Activated CD4-positive, alpha-beta T cell treated with anti-CD3 and anti-CD28 coated beads, Interleukin-2, amount 10 ng/mL, durations not matched to agents 7 days and 5 days (primary cell): ENCODE results near the gene SCARF1. TPM values are rescaled to one million over a fixed set of nuclear protein-coding genes. Genes with fewer than 3 reads are reported as not detected.

ENCODE experiments used
- CTCF ChIA-PET: fragments of 350-600 bp; sonication (Branson Sonifier 250); formaldehyde crosslinking; loops from one replicate; lab custom pipeline; 2021; ENCODE audit warnings: antibody characterized with exemption; lab: Charles Lee
- POLR2A ChIA-PET: fragments of 350-600 bp; sonication (Branson Sonifier 250); formaldehyde crosslinking; loops from one replicate; lab custom pipeline; 2021; ENCODE audit warnings: antibody characterized with exemption; lab: Charles Lee
- DNase-seq: peaks from one replicate; pipeline ENCODE4 v3.0.0-alpha.2; 2020
- H3K27ac Mint-ChIP-seq: one replicate; pipeline ENCODE4 v1.8.0; 2021; ENCODE audit warnings: mild to moderate bottlenecking, moderate library complexity, mixed read lengths
- H3K27me3 Mint-ChIP-seq: one replicate; pipeline ENCODE4 v1.8.0; 2021; ENCODE audit warnings: mixed read lengths
- H3K36me3 Mint-ChIP-seq: one replicate; pipeline ENCODE4 v1.8.0; 2021; ENCODE audit warnings: low read depth, mixed read lengths
- H3K4me1 Mint-ChIP-seq: one replicate; pipeline ENCODE4 v1.8.0; 2021; ENCODE audit warnings: mixed read lengths
- H3K4me3 Mint-ChIP-seq: one replicate; pipeline ENCODE4 v1.8.0; 2021; ENCODE audit warnings: mild to moderate bottlenecking, moderate library complexity, mixed read lengths
- H3K9me3 Mint-ChIP-seq: one replicate; pipeline ENCODE4 v1.8.0; 2021; ENCODE audit warnings: mixed read lengths
- total RNA-seq, 2 experiments: library from RNA; stranded (reverse); gene quantifications; one replicate each; pipeline ENCODE4 v1.2.3, GENCODE V29; 2021

Gene SCARF1
- total RNA-seq, 2 experiments from 2014 or later: 0.87 to 1.0 TPM

DNA sequence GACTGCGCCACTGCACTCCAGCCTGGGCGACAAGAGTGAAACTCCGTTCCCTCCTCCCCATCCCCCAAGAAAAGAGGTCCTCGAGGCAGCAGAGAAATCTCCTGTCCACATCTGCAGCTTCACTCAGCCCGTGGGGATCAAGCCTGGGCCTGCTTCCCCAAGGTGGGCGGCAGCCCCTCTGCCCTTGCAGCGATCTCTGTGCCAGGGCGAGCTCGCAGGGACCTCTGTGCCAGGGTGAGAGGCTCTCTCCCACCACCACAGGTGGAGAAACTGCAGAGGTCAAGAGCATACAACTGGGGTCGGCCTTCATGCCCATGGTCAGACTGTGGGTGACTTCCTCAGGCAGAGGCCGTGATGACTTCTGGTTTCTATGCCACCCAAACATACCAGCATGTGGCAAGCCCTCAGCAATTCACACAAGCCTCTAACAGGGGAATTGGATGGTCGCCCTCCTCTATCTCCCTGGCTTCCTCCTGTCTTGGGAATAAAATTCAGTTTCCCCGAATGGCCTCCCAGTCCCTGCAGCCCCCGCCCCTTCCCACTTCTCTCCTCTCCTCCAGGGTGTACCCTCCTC, 22.4 kb downstream of the SCARF1 start:
- Mint-ChIP-seq H3K9me3 (no peaks in the 10 kb centered on the region), H3K27me3 (peaks cover 25% of the 10 kb centered on the region), H3K4me1 (peaks cover 13% of the 10 kb centered on the region), H3K27ac (no peak overlapping the region), H3K36me3 (no peaks in the 10 kb centered on the region), H3K4me3 (no peak overlapping the region)
- POLR2A ChIA-PET: no interaction called here
- CTCF ChIA-PET: interaction anchor here (1.0 kb wide), 1 partner anchor 16 kb away, joined by 3 read pairs; no protein-coding TSS in a partner anchor
- DNase-seq: no peak

DNA sequence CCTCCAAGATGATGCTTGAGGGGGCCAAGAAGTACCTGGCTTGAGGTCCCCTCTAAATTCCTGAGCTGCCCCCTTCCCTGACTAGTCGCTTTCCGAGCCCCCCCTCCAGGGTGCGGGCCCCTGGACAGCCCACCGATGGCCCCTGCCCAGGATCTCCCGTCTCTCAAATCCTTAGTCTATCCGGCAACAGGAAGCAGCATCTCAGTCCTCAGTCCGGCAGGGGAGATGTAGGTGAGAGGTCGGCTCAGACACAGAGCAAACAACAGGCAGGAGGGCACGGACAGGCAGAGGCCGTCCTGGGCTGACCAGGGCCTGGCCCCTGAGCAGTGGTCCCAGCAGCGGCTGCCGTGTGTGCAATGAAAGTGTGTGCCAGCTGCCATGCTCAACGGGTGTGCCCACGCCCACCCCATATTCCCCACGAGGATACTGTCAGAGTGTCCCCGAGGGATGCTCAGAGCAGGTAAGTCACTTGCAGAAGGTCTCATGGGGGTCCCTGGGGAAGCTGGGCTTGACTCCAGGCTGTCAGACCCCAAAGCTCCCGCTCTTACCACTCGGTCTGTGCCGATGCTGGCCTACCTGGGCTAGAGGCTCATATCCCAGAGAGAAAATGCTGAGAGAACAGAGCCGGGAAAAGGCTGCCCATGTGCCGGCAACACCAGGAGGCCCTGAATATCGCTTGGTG, 24.1 kb downstream of the SCARF1 start:
- Mint-ChIP-seq H3K27me3 (peaks cover 14% of the 10 kb centered on the region), H3K27ac (no peak overlapping the region), H3K4me3 (no peak overlapping the region), H3K9me3 (no peaks in the 10 kb centered on the region), H3K36me3 (no peaks in the 10 kb centered on the region), H3K4me1 (peaks cover 4% of the 10 kb centered on the region)
- no peak for DNase-seq
- CTCF ChIA-PET: no interaction called here
- POLR2A ChIA-PET: no interaction called here

DNA sequence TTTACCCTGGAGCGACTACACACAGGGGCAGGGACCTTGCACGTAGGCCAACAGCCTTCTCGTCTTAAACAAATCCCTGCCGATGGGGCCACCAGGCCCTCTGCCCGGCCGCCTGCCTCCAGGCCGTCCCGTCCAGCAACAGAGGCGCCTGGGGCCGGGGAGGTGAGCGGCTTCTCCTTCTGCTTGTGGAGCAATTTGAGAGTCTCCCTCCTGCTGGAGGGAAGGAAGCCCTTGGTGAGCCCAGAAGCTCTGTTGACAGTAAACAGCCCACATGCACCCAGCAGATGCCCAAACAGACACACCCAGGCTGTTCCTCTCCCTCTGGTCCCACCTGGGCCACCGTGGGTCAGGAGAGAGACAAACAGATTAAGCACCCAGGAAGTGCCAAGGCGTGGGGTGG, 25.0 kb downstream of the SCARF1 start:
- H3K4me1 Mint-ChIP-seq: peaks cover 3% of the 10 kb centered on the region
- peaks cover 5% of the 10 kb centered on the region for H3K27me3 Mint-ChIP-seq
- H3K27ac Mint-ChIP-seq: peak overlapping the region; percentile 60
- no peak for DNase-seq
- ChIA-PET POLR2A (no interaction called here), CTCF (no interaction called here)
- H3K36me3 Mint-ChIP-seq: no peaks in the 10 kb centered on the region
- H3K9me3 Mint-ChIP-seq: no peaks in the 10 kb centered on the region
- H3K4me3 Mint-ChIP-seq: no peak overlapping the region

DNA sequence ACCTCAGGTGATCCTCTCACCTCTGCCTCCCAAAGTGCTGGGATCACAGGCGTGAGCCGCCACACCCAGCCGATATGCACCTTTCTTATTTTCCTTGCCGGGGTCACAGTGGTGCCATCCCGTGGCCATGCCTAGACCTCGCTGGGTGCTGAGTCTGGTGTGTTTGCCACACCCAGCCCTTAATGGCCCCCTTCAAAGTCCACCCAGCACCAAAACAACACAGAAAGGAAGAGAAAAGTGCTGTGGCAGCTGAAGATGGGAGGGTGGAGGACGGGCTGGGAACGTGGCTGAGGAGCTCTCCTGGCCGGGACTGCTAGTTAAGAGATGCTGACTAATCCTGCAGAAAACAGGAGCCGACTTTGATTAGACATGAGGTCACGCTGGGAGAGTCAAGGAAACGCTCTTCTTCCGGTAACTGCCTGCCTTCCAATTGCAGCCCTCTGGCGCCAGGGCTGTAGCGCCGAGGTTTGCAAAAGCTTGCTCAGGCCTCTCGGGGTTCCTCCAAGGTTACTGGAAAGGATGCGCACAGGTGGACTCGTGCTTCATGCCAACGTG, 27.8 kb downstream of the SCARF1 start:
- CTCF ChIA-PET: interaction anchor here (2.8 kb wide), 1 partner anchor 10 kb away, joined by 9 read pairs; no protein-coding TSS in a partner anchor
- no peak for DNase-seq
- H3K36me3 Mint-ChIP-seq: no peaks in the 10 kb centered on the region
- H3K27ac Mint-ChIP-seq: no peak overlapping the region
- H3K4me1 Mint-ChIP-seq: peaks cover 3% of the 10 kb centered on the region
- POLR2A ChIA-PET: no interaction called here
- H3K27me3 Mint-ChIP-seq: no peaks in the 10 kb centered on the region
- H3K9me3 Mint-ChIP-seq: no peaks in the 10 kb centered on the region
- H3K4me3 Mint-ChIP-seq: no peak overlapping the region

DNA sequence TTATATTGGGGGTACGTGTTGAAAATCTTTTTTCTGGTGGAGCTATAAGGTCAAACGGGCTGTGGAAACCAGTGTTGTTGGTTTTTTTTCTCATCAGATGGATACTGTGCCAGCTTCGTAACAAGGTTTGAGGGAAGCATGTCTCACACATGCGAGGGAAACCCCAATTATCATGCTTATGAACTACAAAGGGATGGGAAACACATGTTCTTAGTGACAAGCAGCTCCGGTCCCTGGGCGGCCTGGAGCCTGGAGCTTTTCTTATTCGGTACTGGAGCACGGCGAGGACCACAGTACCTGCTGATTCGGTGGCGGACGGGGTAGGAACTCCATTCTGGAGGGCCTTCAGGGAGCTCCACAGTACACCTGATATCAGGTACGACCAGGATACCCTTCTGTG, 29.4 kb downstream of the SCARF1 start:
- Mint-ChIP-seq H3K27ac (no peak overlapping the region), H3K27me3 (no peaks in the 10 kb centered on the region), H3K9me3 (no peaks in the 10 kb centered on the region), H3K4me1 (peaks cover 3% of the 10 kb centered on the region), H3K36me3 (no peaks in the 10 kb centered on the region), H3K4me3 (no peak overlapping the region)
- ChIA-PET POLR2A (no interaction called here), CTCF (interaction anchor here (0.7 to 2.8 kb wide), 2 partner anchors 9 to 42 kb away, joined by 3 to 9 read pairs; no protein-coding TSS in a partner anchor)
- DNase-seq: no peak

DNA sequence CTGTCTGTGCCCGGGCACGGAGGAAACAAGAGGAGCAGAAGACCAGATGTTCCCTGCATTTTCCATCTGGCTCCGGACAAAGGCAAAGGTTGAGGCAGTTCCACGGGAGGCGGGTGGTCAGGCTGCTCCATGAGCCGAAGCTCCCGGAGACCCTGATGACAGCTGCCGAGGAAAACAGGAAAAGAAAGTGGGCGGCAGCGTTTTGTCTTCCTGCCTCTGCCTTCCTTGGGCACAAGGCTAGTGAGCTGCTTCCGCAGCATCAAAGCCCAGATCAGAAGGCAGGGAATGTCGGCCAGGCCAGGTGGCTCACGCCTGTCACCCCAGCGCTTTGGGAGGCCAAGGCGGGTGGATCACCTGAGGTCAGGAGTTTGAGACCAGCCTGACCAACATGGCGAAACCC, 33.1 kb downstream of the SCARF1 start:
- no peaks in the 10 kb centered on the region for H3K36me3 Mint-ChIP-seq
- H3K27ac Mint-ChIP-seq: no peak overlapping the region
- ChIA-PET CTCF (interaction anchor here (1.1 kb wide), 1 partner anchor 22 kb away, joined by 3 read pairs; no protein-coding TSS in a partner anchor), POLR2A (no interaction called here)
- H3K9me3 Mint-ChIP-seq: no peaks in the 10 kb centered on the region
- H3K4me1 Mint-ChIP-seq: no peaks in the 10 kb centered on the region
- no peak overlapping the region for H3K4me3 Mint-ChIP-seq
- no peaks in the 10 kb centered on the region for H3K27me3 Mint-ChIP-seq
- no peak for DNase-seq

DNA sequence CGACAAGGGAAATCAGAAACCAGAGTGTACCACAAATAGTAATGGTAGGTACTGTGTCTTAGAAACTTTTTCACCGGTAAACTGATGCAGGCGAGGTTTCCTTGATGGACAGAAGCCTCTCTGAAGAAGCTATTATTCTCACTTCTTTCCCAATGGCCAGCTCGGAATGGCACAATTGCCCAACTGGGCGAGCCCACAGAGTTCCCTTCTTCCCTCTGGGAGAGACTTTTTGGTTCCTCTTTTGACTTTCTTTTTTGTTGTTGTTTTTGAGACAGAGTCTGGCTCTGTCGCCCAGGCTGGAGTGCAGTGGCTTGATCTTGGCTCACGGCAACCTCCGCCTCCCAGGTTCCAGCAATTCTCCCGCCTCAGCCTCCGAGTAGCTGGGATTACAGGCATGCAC, 33.8 kb downstream of the SCARF1 start:
- ChIA-PET POLR2A (no interaction called here), CTCF (no interaction called here)
- no peak for DNase-seq
- Mint-ChIP-seq H3K4me1 (no peaks in the 10 kb centered on the region), H3K27ac (no peak overlapping the region), H3K36me3 (no peaks in the 10 kb centered on the region), H3K4me3 (no peak overlapping the region), H3K27me3 (no peaks in the 10 kb centered on the region), H3K9me3 (no peaks in the 10 kb centered on the region)

DNA sequence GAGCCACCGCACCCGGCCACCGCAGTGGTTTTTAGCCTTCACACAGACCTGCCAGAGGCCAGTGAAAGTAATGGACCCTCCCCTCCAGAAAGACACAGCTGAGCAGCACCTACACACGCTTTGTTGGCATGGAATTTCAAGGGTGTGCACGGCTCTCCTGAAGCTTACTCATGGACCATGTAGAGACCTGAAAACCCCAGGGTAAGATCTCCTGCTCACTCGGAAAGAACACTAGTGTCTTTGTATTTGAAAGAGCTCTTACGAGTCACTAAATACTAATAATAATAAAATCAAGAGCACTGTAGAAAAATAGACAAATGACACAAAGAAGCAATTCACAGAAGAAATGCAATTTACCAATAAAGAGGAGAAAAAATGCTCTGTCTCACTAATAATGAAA, 36.9 kb downstream of the SCARF1 start:
- no peak overlapping the region for H3K27ac Mint-ChIP-seq
- no peak overlapping the region for H3K4me3 Mint-ChIP-seq
- H3K4me1 Mint-ChIP-seq: no peaks in the 10 kb centered on the region
- CTCF ChIA-PET: interaction anchor here (1.1 to 2.3 kb wide), 4 partner anchors 20 to 273 kb away, joined by 3 to 6 read pairs (median 4); partner anchors contain the start of gene RILP
- H3K27me3 Mint-ChIP-seq: no peaks in the 10 kb centered on the region
- POLR2A ChIA-PET: no interaction called here
- H3K36me3 Mint-ChIP-seq: no peaks in the 10 kb centered on the region
- DNase-seq: no peak
- no peaks in the 10 kb centered on the region for H3K9me3 Mint-ChIP-seq

DNA sequence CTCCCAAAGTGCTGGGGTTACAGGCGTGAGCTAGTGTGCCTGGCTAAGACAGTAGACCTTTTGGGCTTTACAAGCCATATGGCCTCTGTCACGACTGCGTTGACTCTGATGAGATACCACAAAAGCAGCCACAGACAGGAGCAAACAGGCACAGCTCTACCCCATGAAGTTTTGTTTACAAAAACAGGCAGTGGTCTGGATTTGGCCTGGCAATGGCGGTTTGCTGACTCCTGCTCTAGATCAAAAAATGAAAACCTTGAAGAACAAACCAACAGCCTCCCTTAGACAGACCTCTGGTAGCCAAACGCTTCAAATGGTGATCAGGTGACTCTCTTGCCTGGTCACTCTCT, 37.6 kb downstream of the SCARF1 start:
- H3K4me3 Mint-ChIP-seq: no peak overlapping the region
- no peaks in the 10 kb centered on the region for H3K9me3 Mint-ChIP-seq
- H3K27me3 Mint-ChIP-seq: no peaks in the 10 kb centered on the region
- ChIA-PET POLR2A (no interaction called here), CTCF (interaction anchor here (1.0 to 2.3 kb wide), 7 partner anchors 9 to 274 kb away, joined by 3 to 9 read pairs (median 3); partner anchors contain the start of gene RILP)
- no peaks in the 10 kb centered on the region for H3K4me1 Mint-ChIP-seq
- no peak overlapping the region for H3K27ac Mint-ChIP-seq
- DNase-seq: no peak
- no peaks in the 10 kb centered on the region for H3K36me3 Mint-ChIP-seq

DNA sequence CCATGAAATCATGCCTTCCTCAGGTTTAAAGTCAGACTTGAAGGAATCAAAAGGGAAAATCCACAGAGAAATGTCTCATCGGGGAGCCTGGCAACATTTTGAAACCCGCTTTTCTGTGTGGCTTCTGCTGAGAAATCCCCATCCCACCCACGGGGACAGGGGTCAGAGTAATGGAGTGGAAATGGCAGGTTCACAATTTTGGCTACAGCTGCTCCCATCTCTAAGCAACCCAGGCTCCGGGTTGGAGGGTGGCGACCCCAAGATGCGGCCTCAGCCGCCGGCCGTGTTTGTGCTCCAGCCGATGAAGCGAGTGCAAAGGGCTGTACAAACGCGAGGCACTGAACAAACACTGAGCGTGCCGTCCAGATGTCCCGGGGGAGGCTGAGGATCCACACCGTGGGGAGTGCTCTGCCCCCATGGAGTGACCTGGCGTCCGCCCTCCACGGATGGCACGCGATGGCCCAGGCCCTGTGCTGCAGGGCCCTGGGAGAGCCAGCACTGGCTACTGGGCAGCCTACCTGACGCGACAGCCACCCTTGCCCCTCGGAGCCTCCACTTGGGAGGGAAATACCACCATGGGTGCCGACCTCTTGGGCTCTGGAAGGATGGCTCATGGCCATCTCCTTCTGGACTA, 39.1 kb downstream of the SCARF1 start:
- POLR2A ChIA-PET: no interaction called here
- no peak for DNase-seq
- H3K27me3 Mint-ChIP-seq: no peaks in the 10 kb centered on the region
- no peak overlapping the region for H3K27ac Mint-ChIP-seq
- no peaks in the 10 kb centered on the region for H3K4me1 Mint-ChIP-seq
- CTCF ChIA-PET: interaction anchor here (0.7 to 1.9 kb wide), 3 partner anchors 10 to 23 kb away, joined by 3 to 9 read pairs (median 3); partner anchors contain the start of gene SLC43A2
- no peak overlapping the region for H3K4me3 Mint-ChIP-seq
- no peaks in the 10 kb centered on the region for H3K36me3 Mint-ChIP-seq
- peaks cover 4% of the 10 kb centered on the region for H3K9me3 Mint-ChIP-seq

DNA sequence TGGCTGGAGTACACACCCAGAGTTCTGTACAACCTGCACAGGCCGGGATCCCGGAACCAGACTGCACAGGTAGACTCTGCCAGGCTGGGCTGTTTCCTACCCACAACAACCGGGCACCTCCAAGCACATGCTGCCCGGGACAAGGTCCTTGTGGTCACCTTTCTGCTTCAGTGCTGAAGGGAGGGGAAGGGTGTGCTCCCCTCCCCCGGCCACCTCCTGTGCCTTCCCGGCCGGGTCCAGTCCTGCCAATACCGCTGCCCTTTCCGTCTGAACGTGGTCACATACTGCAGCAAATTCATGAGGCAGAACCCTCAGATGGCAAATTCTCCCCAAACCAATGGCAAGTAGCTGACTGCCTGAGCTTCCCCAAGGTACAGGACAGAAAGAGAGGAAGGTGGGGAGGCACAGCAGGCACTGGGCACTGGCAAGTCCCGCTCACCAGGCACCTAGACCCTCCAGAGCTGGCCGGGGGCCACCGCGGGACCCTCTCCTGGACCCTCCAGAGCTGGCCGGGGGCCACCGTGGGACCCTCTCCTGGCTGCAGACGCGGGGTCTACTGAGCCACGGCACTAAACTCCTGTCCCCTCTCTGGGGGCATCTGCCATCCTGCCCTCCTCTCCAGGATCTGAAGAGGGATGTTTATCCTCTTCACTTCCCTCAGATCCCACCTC, 39.7 kb downstream of the SCARF1 start:
- Mint-ChIP-seq H3K4me3 (no peak overlapping the region), H3K36me3 (no peaks in the 10 kb centered on the region), H3K9me3 (peaks cover 5% of the 10 kb centered on the region), H3K27me3 (no peaks in the 10 kb centered on the region), H3K4me1 (no peaks in the 10 kb centered on the region), H3K27ac (no peak overlapping the region)
- ChIA-PET CTCF (interaction anchor here (0.6 kb wide), 1 partner anchor 93 kb away, joined by 5 read pairs; no protein-coding TSS in a partner anchor), POLR2A (no interaction called here)
- DNase-seq: no peak

DNA sequence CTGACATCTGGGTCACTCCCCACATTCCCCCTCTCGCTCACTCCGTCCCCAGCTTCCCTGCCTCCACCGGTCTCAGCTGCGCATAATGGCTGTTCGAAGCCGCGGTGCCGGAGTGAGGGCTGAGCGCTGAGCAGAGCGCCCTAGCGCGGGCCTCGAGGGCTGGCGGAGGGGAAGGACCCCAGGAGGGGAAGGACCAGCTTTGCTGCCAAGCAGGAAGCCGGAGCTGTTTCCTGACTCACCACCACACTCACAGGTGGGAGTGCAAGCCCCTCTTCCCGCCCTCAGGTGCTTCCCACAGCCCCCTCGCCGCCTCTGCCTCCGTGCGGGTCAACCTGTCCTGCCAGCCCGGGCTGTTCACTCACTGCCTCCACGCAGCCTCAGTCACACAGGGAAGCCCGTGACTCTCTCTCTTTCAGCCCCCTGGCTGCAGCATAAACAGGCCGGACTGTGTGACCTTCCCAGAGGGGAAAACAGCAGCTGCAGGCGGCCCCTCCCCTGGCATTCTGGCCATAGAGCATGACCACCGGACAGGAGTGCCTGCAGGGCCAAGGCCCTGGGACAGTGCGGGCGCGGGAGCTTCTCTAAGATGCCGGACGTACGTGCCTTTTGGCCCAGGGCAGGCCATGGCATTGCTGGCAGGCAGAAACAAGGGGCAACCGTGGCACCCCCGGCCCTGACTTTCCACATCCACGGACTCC, 40.6 kb downstream of the SCARF1 start:
- Mint-ChIP-seq H3K27me3 (no peaks in the 10 kb centered on the region), H3K27ac (no peak overlapping the region), H3K4me3 (no peak overlapping the region), H3K36me3 (no peaks in the 10 kb centered on the region), H3K9me3 (peaks cover 5% of the 10 kb centered on the region), H3K4me1 (no peaks in the 10 kb centered on the region)
- ChIA-PET POLR2A (no interaction called here), CTCF (no interaction called here)
- no peak for DNase-seq
